Neural cell (in vitro differentiated cells): ENCODE measurements around the gene CDT1. TPM values are rescaled to one million over a fixed set of nuclear protein-coding genes. Genes with fewer than 3 reads are reported as not detected.

Experiments used
- H2AFZ ChIP-seq: fragments of 200-600, 300-800 bp; sonication (generic), shearing (Covaris generic); 2 replicates; pipeline ENCODE4 v1.6.0; 2014; ENCODE audit warnings: low read depth, mild to moderate bottlenecking, antibody characterized with exemption, low read length, moderate library complexity
- H3F3A ChIP-seq: fragments of 200-600 bp; shearing (Covaris generic); 2 replicates; pipeline ENCODE4 v1.6.1; 2016; ENCODE audit warnings: mild to moderate bottlenecking, moderate library complexity, mixed read lengths, antibody characterized with exemption, low read length; ENCODE audit not compliant: insufficient read depth, poor library complexity, severe bottlenecking
- H3K27ac ChIP-seq: fragments of 200-600, 300-800 bp; sonication (generic), shearing (Covaris generic); 2 replicates; pipeline ENCODE4 v1.5.1; 2014; ENCODE audit warnings: mild to moderate bottlenecking, low read length, moderate library complexity
- H3K27me3 ChIP-seq: fragments of 300-800, 200-600 bp; sonication (generic), shearing (Covaris generic); 2 replicates; pipeline ENCODE4 v1.6.0; 2014; ENCODE audit warnings: mild to moderate bottlenecking, low read depth, low read length, moderate library complexity; ENCODE audit not compliant: insufficient read depth
- H3K36me3 ChIP-seq: fragments of 300-800, 200-600 bp; sonication (generic), shearing (Covaris generic); 2 replicates; pipeline ENCODE4 v1.5.1; 2014; ENCODE audit warnings: mild to moderate bottlenecking, antibody characterized with exemption, low read length, moderate library complexity; ENCODE audit not compliant: insufficient read depth
- H3K4me2 ChIP-seq: fragments of 300-800, 200-600 bp; sonication (generic), shearing (Covaris generic); 2 replicates; pipeline ENCODE4 v1.6.0; 2014; ENCODE audit warnings: mild to moderate bottlenecking, low read length
- H3K4me3 ChIP-seq: fragments of 300-800, 200-600 bp; sonication (generic), shearing (Covaris generic); 2 replicates; pipeline ENCODE4 v1.5.1; 2014; ENCODE audit warnings: mild to moderate bottlenecking, low read length, moderate library complexity
- H3K79me2 ChIP-seq: fragments of 200-600 bp; shearing (Covaris generic); replicated peaks from 2 replicates; pipeline ENCODE4 v1.6.0; 2014; ENCODE audit warnings: mild to moderate bottlenecking, low read length, moderate library complexity; ENCODE audit not compliant: insufficient read depth
- H3K9ac ChIP-seq: fragments of 300-800, 200-600 bp; sonication (generic), shearing (Covaris generic); 2 replicates; pipeline ENCODE4 v1.6.1; 2016; ENCODE audit warnings: mild to moderate bottlenecking, low read length, mixed read lengths
- H3K9me2 ChIP-seq: fragments of 200-600 bp; shearing (Covaris generic); 2 replicates; pipeline ENCODE4 v1.6.1; 2016; ENCODE audit warnings: mild to moderate bottlenecking, low read length, mixed read lengths; ENCODE audit not compliant: insufficient read depth
- H3K9me3 ChIP-seq: fragments of 200-600, 300-800 bp; sonication (generic), shearing (Covaris generic); 2 replicates; pipeline ENCODE4 v1.6.1; 2016; ENCODE audit warnings: mild to moderate bottlenecking, mixed run types, low read length, moderate library complexity, mixed read lengths
- H4K20me1 ChIP-seq: fragments of 200-600 bp; shearing (Covaris generic); 2 replicates; pipeline ENCODE4 v1.6.1; 2016; ENCODE audit warnings: mild to moderate bottlenecking, mixed run types; ENCODE audit not compliant: insufficient read depth
- CTCF ChIP-seq: fragments of 450-650 bp; IDR thresholded peaks from 2 replicates; pipeline ENCODE4 v1.5.1; 2014; ENCODE audit warnings: antibody characterized with exemption, mild to moderate bottlenecking, moderate library complexity; ENCODE audit not compliant: poor library complexity, severe bottlenecking
- EP300 ChIP-seq: fragments of 450-650 bp; conservative IDR thresholded peaks from 2 replicates; pipeline ENCODE4 v1.6.1; 2014; ENCODE audit warnings: antibody characterized with exemption, mild to moderate bottlenecking, moderate library complexity; ENCODE audit not compliant: poor library complexity, severe bottlenecking
- EZH2 ChIP-seq: fragments of 200-600, 300-800 bp; shearing (Covaris generic), sonication (generic); IDR thresholded peaks from 2 replicates; pipeline ENCODE4 v1.6.1; 2014; ENCODE audit warnings: antibody characterized with exemption, low read length, borderline replicate concordance, mild to moderate bottlenecking; ENCODE audit not compliant: insufficient read depth, poor library complexity, severe bottlenecking
- MXI1 ChIP-seq: fragments of 450-650 bp; conservative IDR thresholded peaks from 2 replicates; pipeline ENCODE4 v1.6.1; 2014; ENCODE audit warnings: antibody characterized with exemption, mild to moderate bottlenecking; ENCODE audit not compliant: poor library complexity, severe bottlenecking
- POLR2AphosphoS5 ChIP-seq: IDR thresholded peaks from 2 replicates; pipeline ENCODE4 v1.6.1; 2012
- RAD21 ChIP-seq: fragments of 450-650 bp; conservative IDR thresholded peaks from 2 replicates; pipeline ENCODE4 v1.6.1; 2014; ENCODE audit warnings: antibody characterized with exemption, mild to moderate bottlenecking, moderate library complexity
- REST ChIP-seq: IDR thresholded peaks from 2 replicates; pipeline ENCODE4 v1.6.1; 2012; ENCODE audit warnings: borderline replicate concordance
- SMC3 ChIP-seq: fragments of 450-650 bp; conservative IDR thresholded peaks from 2 replicates; pipeline ENCODE4 v1.6.1; 2014; ENCODE audit warnings: antibody characterized with exemption, mild to moderate bottlenecking, moderate library complexity; ENCODE audit not compliant: poor library complexity
- TAF1 ChIP-seq: IDR thresholded peaks from 2 replicates; pipeline ENCODE4 v1.6.1; 2012; ENCODE audit warnings: low read depth
- polyA plus RNA-seq: library from polyadenylated mRNA; depleted of rRNA; stranded (reverse); fragments of >200 nt; gene quantifications from 2 replicates; pipeline ENCODE4 v1.2.3, GENCODE V29; 2014

Gene CDT1
- polyA plus RNA-seq, 1 donor from 2014 or later: 1.0 TPM

- Histone ChIP-seq H3K9ac (no peak overlapping the region), H3K79me2 (no peaks in the 10 kb centered on the region)
Measured at GRCh38 chr16:88772871-88773811, 30.4 kb upstream of the CDT1 start.

GRCh38 chr16:88773812-88774291, 29.7 kb upstream of the CDT1 start:
- Histone ChIP-seq H3K27ac (no peak overlapping the region), H3K79me2 (no peaks in the 10 kb centered on the region), H3K27me3 (no peaks in the 10 kb centered on the region), H2AFZ (no peak overlapping the region), H3K36me3 (no peaks in the 10 kb centered on the region), H3K4me3 (no peak overlapping the region), H3K9me2 (no peaks in the 10 kb centered on the region), H3F3A (no peaks in the 10 kb centered on the region), H4K20me1 (no peaks in the 10 kb centered on the region), H3K4me2 (no peak overlapping the region), H3K9ac (no peak overlapping the region), H3K9me3 (no peaks in the 10 kb centered on the region)
- TF ChIP-seq RAD21 (no peak), EZH2 (no peak), REST (no peak), MXI1 (no peak), TAF1 (no peak), SMC3 (no peak), POLR2AphosphoS5 (no peak), CTCF (no peak), EP300 (no peak)

More at GRCh38 chr16:88772871-88773811, 30.4 kb upstream of the CDT1 start:
- Histone ChIP-seq H3K9me2 (no peaks in the 10 kb centered on the region), H3K27ac (no peak overlapping the region), H3K27me3 (no peaks in the 10 kb centered on the region), H4K20me1 (no peaks in the 10 kb centered on the region), H3K9me3 (no peaks in the 10 kb centered on the region), H3F3A (no peaks in the 10 kb centered on the region), H3K36me3 (no peaks in the 10 kb centered on the region), H3K4me2 (no peak overlapping the region), H2AFZ (no peak overlapping the region), H3K4me3 (no peak overlapping the region)
- no peak for TF ChIP-seq TAF1
- no peak for TF ChIP-seq EZH2
- TF ChIP-seq RAD21: no peak
- no peak for TF ChIP-seq SMC3
- no peak for TF ChIP-seq REST
- TF ChIP-seq POLR2AphosphoS5: no peak
- TF ChIP-seq MXI1: no peak
